ENCODE data around the gene ZDHHC14.

The ZDHHC14 gene

DNA sequence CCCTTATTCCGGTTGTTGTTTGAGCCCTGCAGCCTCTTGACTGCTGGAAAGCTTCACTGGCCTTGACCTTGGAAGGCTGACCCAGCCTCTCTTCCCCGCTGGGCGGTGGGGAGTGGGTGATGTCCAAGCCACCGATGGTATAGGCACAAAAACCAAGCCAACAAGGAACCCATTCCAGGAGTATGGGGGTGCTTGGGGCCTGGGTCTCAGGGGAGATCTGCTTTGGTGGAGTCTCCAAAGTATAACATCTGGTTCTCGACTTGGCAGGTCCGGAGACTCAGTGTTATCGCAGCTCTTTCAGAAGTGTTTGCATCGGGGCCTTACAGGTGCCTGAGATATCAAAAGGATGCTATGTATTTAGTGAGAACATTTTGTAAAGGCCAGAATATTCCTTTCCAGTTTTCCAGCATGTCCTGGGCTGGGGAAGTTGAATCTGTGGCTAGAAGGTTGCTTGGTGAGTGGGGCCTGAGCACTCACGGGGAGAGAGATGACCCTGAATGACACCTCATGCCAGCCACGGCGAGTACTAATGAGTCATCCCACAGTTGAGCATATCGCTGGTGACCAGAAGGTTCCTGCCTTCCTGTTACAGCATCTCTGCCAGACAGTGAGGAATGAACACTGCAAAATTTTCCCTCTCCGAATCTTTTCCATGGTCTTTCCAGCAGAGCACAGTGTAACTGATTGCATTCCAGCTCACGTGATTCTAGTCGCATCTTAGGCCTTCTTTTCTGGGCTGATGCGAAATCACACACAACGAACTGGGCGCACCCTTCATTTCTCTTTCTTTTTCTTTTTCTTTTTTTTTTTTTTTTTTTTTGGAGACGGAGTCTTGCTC lies 133.9 kb downstream of the ZDHHC14 start:
- TF ChIP-seq CTCF (IDR thresholded peaks at IDR 0.05; ENCODE audit: low read depth, low read length) = no peak
- no peak overlapping the region for H3K4me3 ChIP-seq (ENCODE audit: low read depth, low read length)

DNA sequence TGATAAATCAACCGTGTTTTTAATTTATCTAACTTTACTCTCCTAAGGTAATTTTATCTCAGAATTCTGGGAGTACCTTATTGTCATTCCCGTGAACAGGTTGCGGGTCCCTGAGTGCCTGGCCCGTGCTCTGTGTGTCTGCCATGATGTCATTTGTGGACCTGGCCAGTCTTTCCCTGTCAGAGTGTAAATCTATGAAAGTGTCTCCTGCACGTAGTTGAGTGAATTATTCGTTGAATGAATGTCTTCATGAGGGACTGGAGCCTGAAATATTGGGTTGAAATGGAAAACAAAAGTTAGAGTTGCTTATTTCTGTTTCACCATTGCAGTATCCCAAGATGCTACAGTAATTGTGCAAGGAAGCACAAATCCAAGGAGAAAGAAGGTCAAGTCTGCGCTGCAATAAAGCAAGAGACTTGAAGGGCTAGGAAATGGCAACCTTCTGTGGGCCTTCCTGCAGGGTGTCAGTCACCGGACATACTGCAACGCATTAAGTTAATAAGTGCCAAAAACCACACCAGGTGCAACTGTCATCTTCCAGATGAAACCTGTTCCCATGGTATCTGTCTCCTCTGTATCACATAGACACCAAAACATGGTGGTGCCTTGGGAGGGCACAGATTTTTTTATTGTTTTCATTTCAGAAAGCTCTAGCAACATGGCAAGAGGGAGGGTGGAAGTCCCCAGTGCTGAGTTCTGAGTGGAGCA lies 135.5 kb downstream of the ZDHHC14 start:
- no peak for TF ChIP-seq CTCF (IDR thresholded peaks at IDR 0.05; ENCODE audit: low read depth, low read length)

DNA sequence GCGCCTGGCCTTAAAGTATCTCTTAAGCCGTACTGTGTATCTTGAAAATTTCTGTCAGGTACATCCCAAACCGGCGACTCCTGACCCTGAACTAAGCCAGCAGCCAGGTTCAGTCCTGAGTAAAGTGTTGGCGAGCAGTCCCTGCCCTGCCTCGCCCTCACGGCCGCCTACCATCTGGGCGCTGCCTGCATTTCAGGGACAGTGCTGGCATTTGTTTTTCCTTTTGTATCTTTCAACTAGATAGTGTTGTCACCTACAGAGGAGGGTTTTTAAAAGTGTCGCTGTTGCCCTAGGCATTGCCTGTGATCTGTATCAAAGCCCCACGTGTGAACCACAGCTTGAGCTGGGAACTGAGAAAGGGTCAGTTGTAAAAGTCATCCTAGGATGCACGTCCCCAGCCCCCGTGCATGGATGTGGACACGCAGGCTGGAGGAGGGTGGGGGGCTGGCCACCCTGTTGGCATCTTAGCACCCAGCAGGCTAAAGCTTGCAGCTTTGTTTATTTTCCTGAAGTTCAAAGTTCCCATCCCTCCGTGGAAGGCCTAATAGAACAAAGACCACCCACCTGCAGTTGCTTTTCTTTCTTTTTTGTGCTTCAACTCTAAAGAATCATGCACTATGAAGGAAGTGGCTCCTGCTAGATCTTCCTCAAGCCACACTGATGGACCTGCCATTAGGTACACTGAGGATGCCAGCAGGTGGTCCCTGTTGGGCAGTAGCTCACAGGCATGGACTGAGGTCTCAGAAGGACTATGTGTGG lies 136.8 kb downstream of the ZDHHC14 start:
- TF ChIP-seq CTCF (IDR thresholded peaks at IDR 0.05; ENCODE audit: low read depth, low read length) = no peak
- no peak overlapping the region for H3K4me3 ChIP-seq (ENCODE audit: low read depth, low read length)

More for the DNA sequence above, 135.5 kb downstream of the ZDHHC14 start:
- H3K4me3 ChIP-seq (ENCODE audit: low read depth, low read length) = no peak overlapping the region

- no peak for TF ChIP-seq CTCF (IDR thresholded peaks at IDR 0.05; ENCODE audit: low read depth, low read length)
- H3K4me3 ChIP-seq (ENCODE audit: low read depth, low read length) = no peak overlapping the region
Measured at GRCh38 chr6:157518397-157519250, 137.6 kb downstream of the ZDHHC14 start.

DNA sequence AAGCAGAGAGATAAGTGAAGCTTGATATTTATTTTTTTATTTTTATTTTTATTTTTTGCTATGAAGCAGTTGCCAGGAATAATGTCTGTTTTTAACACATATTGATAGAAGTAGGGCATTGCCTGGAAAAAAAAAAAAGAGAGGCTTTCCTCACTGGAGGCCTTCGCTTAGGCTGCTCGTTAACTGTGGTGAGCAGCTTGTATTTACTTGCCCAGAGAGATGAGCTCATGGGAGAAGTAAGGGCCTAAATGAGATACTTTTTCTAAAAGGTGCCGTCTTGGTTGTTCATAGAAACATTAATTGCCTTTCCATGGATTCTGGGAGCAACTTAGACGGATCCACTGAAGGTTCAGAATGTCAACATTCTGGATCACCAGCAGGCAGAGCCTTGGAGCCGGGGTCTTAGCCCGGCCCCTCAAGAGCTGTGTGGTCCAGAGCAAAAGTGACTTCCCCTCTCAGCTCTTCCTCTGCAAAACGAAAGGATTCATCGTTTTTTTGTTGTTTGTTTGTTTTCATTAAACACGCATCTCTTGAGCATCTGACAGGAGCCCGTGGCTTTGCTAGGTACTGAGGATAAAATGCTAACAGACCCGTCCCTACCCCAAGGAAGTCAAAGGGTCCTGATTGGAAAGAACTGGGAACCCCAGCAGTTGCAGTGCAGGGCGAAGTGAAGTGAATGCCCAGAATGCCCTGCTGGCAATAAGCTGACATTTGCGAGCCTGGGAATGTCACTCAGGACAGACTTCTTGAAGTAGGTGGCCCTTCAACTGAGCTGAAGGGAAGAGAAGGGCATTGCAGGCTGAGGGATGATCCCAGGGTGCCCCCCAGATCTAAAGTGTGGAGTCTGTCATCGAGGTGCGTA lies 138.5 kb downstream of the ZDHHC14 start:
- H3K4me3 ChIP-seq (ENCODE audit: low read depth, low read length) = no peak overlapping the region
- no peak for TF ChIP-seq CTCF (IDR thresholded peaks at IDR 0.05; ENCODE audit: low read depth, low read length)

DNA sequence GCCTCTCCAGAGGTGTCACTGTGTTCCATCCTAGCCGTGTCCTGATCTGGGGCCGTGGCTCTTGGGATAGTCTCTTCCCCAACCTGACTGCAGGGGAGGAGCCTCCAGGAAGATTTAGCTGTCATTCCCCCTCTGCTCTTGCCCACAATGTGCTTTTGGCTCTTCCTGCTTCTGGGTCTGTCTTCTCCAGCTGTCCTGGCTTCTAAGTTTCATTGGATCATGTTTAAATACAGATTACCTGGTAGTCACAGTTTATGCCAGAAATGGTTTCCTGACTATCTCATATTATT lies 139.1 kb downstream of the ZDHHC14 start:
- no peak overlapping the region for H3K4me3 ChIP-seq (ENCODE audit: low read depth, low read length)
- TF ChIP-seq CTCF (IDR thresholded peaks at IDR 0.05; ENCODE audit: low read depth, low read length) = no peak
